Endothelial cell of umbilical vein (primary cell): ENCODE results near the gene AQP3. TPM values are rescaled to one million over a fixed set of nuclear protein-coding genes. Genes with fewer than 3 reads are reported as not detected.

Experiments
- BruUV-seq: library from RNA; stranded (reverse); fragments of 400-500 nt; replicated peaks from 2 replicates; lab custom pipeline; 2021; lab: Mats Ljungman, UMichigan
- CTCF ChIA-PET: fragments of 300-600, 350-600 bp; sonication (Branson Sonifier 250); formaldehyde crosslinking; loops from one replicate; lab custom pipeline; 2021; ENCODE audit warnings: antibody characterized with exemption, inconsistent platforms; lab: Charles Lee
- POLR2A ChIA-PET: fragments of 300-600, 350-600 bp; sonication (Branson Sonifier 250); formaldehyde crosslinking; loops from one replicate; lab custom pipeline; 2021; ENCODE audit warnings: antibody characterized with exemption, inconsistent platforms; lab: Charles Lee
- DNase-seq: peaks from one replicate; pipeline ENCODE4 v3.0.0-alpha.2; 2011; ENCODE audit warnings: low read depth, low spot score
- FAIRE-seq: peaks from 2 replicates; lab custom pipeline; 2011; peaks lifted over from hg19 to GRCh38; lab: Jason Lieb, UNC
- H2AFZ ChIP-seq: 2 replicates; pipeline ENCODE4 v1.6.0; 2012; ENCODE audit warnings: low read depth, low read length, control low read depth, inconsistent platforms
- H3K27ac ChIP-seq: 2 replicates; pipeline ENCODE4 v1.5.1; 2011; ENCODE audit warnings: low read depth, mild to moderate bottlenecking, control low read depth, low read length, moderate library complexity; ENCODE audit not compliant: insufficient read depth
- H3K27me3 ChIP-seq, 2 experiments: 2 replicates each; pipeline versions ENCODE4 v1.6.0 to v1.6.1; 2011; ENCODE audit warnings: low read length in 2 of 2, mixed read lengths in 1 of 2; ENCODE audit not compliant: control insufficient read depth in 2 of 2, insufficient read depth in 2 of 2
- H3K36me3 ChIP-seq, 2 experiments: 2 replicates in 1 of 2; 3 replicates in 1 of 2; pipeline ENCODE4 v1.5.1; 2011; ENCODE audit warnings: low read length in 2 of 2, mild to moderate bottlenecking in 1 of 2, moderate library complexity in 1 of 2; ENCODE audit not compliant: control insufficient read depth in 2 of 2, insufficient read depth in 2 of 2; ENCODE audit errors: extremely low read depth in 1 of 2
- H3K4me1 ChIP-seq: 3 replicates; pipeline ENCODE4 v1.5.1; 2011; ENCODE audit warnings: mild to moderate bottlenecking, low read length; ENCODE audit not compliant: control insufficient read depth, insufficient read depth; ENCODE audit errors: extremely low read depth
- H3K4me2 ChIP-seq: 2 replicates; pipeline ENCODE4 v1.6.1; 2011; ENCODE audit warnings: low read length, control low read depth, mixed read lengths; ENCODE audit not compliant: insufficient read depth
- H3K4me3 ChIP-seq, 3 experiments: fragments of 200-600 bp in 1 of 3; sonication (generic), shearing (Covaris generic) in 1 of 3; replicated peaks in 1 of 3; 2 replicates each; pipeline ENCODE4 v1.5.1; 2011 to 2016; ENCODE audit warnings: control low read depth in 3 of 3, low read length in 3 of 3, mild to moderate bottlenecking in 2 of 3, inconsistent platforms in 1 of 3, low read depth in 1 of 3, moderate library complexity in 1 of 3; ENCODE audit not compliant: insufficient read depth in 1 of 3
- H3K79me2 ChIP-seq: 2 replicates; pipeline ENCODE4 v1.6.0; 2012; ENCODE audit warnings: low read length, inconsistent platforms; ENCODE audit not compliant: control insufficient read depth, insufficient read depth
- H3K9ac ChIP-seq: replicated peaks from 2 replicates; pipeline ENCODE3; 2011; ENCODE audit warnings: low read length, control low read depth; ENCODE audit not compliant: insufficient read depth; ENCODE audit errors: extremely low read depth
- H3K9me1 ChIP-seq: replicated peaks from 3 replicates; pipeline ENCODE4 v1.6.0; 2011; ENCODE audit warnings: mild to moderate bottlenecking, low read length; ENCODE audit not compliant: control insufficient read depth, insufficient read depth; ENCODE audit errors: extremely low read depth
- H3K9me3 ChIP-seq: replicated peaks from 2 replicates; pipeline ENCODE4 v1.5.1; 2012; ENCODE audit warnings: low read length, inconsistent platforms; ENCODE audit not compliant: control insufficient read depth, insufficient read depth
- H4K20me1 ChIP-seq: replicated peaks from 2 replicates; pipeline ENCODE3; 2011; ENCODE audit warnings: mild to moderate bottlenecking, low read length; ENCODE audit not compliant: control insufficient read depth, insufficient read depth; ENCODE audit errors: extremely low read depth
- CTCF ChIP-seq, 2 donors: IDR thresholded peaks; 1 replicate in 1 of 2; 2 replicates in 1 of 2; pipeline ENCODE4 v1.5.1; 2011; ENCODE audit warnings: low read length in 2 of 2, mild to moderate bottlenecking in 2 of 2, moderate library complexity in 2 of 2, control low read depth in 1 of 2, inconsistent platforms in 1 of 2, low read depth in 1 of 2; ENCODE audit not compliant: insufficient read depth in 1 of 2; ENCODE audit errors: extremely low read depth in 1 of 2
- EZH2 ChIP-seq: IDR thresholded peaks from 2 replicates; pipeline ENCODE4 v1.6.1; 2012; ENCODE audit warnings: borderline replicate concordance, low read depth, mild to moderate bottlenecking, moderate library complexity, low read length, inconsistent platforms; ENCODE audit not compliant: severe bottlenecking
- FOS ChIP-seq: IDR thresholded peaks from 2 replicates; pipeline ENCODE4 v1.6.1; 2011; ENCODE audit warnings: mild to moderate bottlenecking, low read length, moderate library complexity, borderline replicate concordance; ENCODE audit not compliant: insufficient read depth
- GATA2 ChIP-seq: IDR thresholded peaks from 2 replicates; pipeline ENCODE4 v1.7.0; 2011; ENCODE audit warnings: low read depth, mild to moderate bottlenecking, moderate library complexity, mixed read lengths, low read length; ENCODE audit not compliant: insufficient read length, insufficient read depth
- JUN ChIP-seq: IDR thresholded peaks from 2 replicates; pipeline ENCODE4 v1.6.1; 2011; ENCODE audit warnings: borderline replicate concordance, low read depth; ENCODE audit not compliant: insufficient read length, insufficient read depth
- MAX ChIP-seq: IDR thresholded peaks from 2 replicates; pipeline ENCODE4 v1.6.1; 2011; ENCODE audit not compliant: insufficient read depth, insufficient read length
- MYC ChIP-seq: IDR thresholded peaks from one replicate; pipeline ENCODE4 v1.6.1; 2011; ENCODE audit warnings: mild to moderate bottlenecking, low read depth, low read length
- POLR2A ChIP-seq: IDR thresholded peaks from 2 replicates; pipeline ENCODE4 v1.6.1; 2012; ENCODE audit warnings: low read depth, mild to moderate bottlenecking, control low read depth, low read length
- POLR2AphosphoS5 ChIP-seq: IDR thresholded peaks from 2 replicates; pipeline ENCODE4 v1.6.1; 2012; ENCODE audit warnings: low read depth, mild to moderate bottlenecking, control low read depth, low read length, moderate library complexity; ENCODE audit not compliant: insufficient read depth
- dilution Hi-C: fragments of 300-500 bp; cut with MboI; formaldehyde crosslinking; loops from one replicate; pipeline ENCODE4 v1.15.0; 2019; ENCODE audit warnings: low sequenced_read_pairs; ENCODE audit not compliant: extremely low pct_ligation_motif_present
- intact Hi-C: fragments of 100-400 bp; cut with micrococcal nuclease; formaldehyde crosslinking; loops from one replicate; pipeline ENCODE4 v1.10.0; 2022
- polyA plus RNA-seq, 4 experiments: library from polyadenylated mRNA; depleted of rRNA in 3 of 4; stranded (reverse) in 3 of 4; unstranded in 1 of 4; fragments of >200 nt; gene quantifications; 2 replicates each; pipeline versions ENCODE4 v1.2.1 to v1.2.3, GENCODE V29; 2011 to 2012; ENCODE audit warnings: missing spikeins in 1 of 4
- total RNA-seq: library from RNA; stranded (reverse); gene quantifications from 2 replicates; pipeline ENCODE4 v1.2.3, GENCODE V29; 2021

AQP3 gene
- total and polyA plus RNA-seq, 2 donors (not counting 3 experiments of a cell fraction or from before 2014, with no cell fraction given), result 0.93 to 1.8 TPM

DNA sequence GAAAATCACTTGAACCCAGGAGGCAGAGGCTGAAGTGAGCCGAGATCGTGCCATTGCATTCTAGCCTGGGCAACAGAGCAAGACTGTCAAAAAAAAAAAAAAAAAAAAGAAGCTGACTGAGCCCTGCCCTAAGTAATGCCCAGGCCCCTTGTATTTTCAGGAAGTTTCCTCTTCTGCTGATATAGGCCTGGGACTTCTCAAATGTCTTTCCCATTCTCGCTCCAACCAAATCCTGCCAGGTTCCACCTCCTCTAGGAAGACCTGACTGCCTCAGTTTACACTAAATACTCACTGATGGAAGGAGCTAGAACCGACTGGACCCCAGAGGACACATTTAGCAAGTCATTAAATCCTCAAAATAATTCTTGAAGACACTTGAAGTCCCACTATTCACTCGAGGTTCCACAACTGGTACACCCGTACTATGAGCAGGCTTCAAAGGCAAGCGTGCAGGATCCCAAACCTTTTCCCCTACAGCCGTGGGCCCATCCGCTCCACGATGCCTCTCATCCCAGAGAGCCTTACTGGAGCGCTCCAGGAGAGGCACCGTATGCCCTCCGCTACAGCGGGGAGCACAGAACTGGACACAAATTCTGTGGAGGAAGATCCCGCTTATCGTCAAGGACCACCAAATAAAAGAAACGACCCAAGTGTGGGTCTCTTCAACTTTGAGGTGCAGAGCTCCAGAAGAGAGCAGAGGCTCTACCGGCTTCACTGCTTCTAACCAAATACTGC is 25.7 kb upstream of the AQP3 start:
- TF ChIP-seq MYC (no peak), POLR2A (no peak), EZH2 (no peak), FOS (no peak), CTCF (IDR thresholded peaks at IDR 0.05; ENCODE audit: extremely low read depth in 1 of 2, insufficient read depth in 1 of 2, low read depth in 1 of 2, low read length in 2 of 2) (no peak), MAX (no peak), JUN (no peak), GATA2 (no peak), POLR2AphosphoS5 (no peak)
- Histone ChIP-seq H3K27ac (peak overlapping the region; percentile 27), H3K4me3 (peak overlapping the region; percentile 62 to 96 (median 89)), H2AFZ (peak overlapping the region; percentile 79), H3K4me2 (peak overlapping the region; percentile 90), H3K36me3 (peaks cover 1 to 31% of the 10 kb centered on the region in 2 experiments), H3K9ac (peak overlapping the region; percentile 76), H3K9me3 (no peaks in the 10 kb centered on the region), H4K20me1 (no peaks in the 10 kb centered on the region), H3K9me1 (no peaks in the 10 kb centered on the region), H3K27me3 (no peaks in the 10 kb centered on the region), H3K4me1 (peaks cover 15% of the 10 kb centered on the region), H3K79me2 (peaks cover 20% of the 10 kb centered on the region)
- ChIA-PET POLR2A (interaction anchor here (0.7 to 1.5 kb wide), 9 partner anchors 9 to 448 kb away, joined by 3 to 8 read pairs (median 4); partner anchors contain the start of genes ANKRD18B and DNAJA1), CTCF (interaction anchor here (1.2 to 5.1 kb wide), 10 partner anchors 9 to 186 kb away, joined by 4 to 49 read pairs (median 11); partner anchors contain the start of genes ANKRD18B and AQP3)
- DNase-seq, result no peak
- TSS peak; percentile 65 for BruUV-seq
- intact Hi-C loops, result loop anchor here (2.0 to 5.0 kb wide), 4 partner anchors 14 to 249 kb away; partner anchors contain the start of gene BAG1
- FAIRE-seq, result peak; percentile 28
- dilution Hi-C loops, result no loop called here
